Bronchial epithelial cell (primary cell): ENCODE results near the gene ONECUT3. TPM values are rescaled to one million over a fixed set of nuclear protein-coding genes. Genes with fewer than 3 reads are reported as not detected.
"Not testable (repeated sequence)": the region's sequence is repeated elsewhere in the genome, so short reads cannot be mapped to it uniquely, and the experiment has no call there.

ENCODE experiments used
- DNase-seq: peaks from one replicate; pipeline ENCODE4 v3.0.0-alpha.2; 2010; ENCODE audit warnings: low read depth
- FAIRE-seq: peaks from 2 replicates; lab custom pipeline; 2011; peaks lifted over from hg19 to GRCh38; lab: Jason Lieb, UNC
- H3K27me3 ChIP-seq: 2 replicates; pipeline ENCODE4 v1.5.1; 2011; ENCODE audit warnings: low read length; ENCODE audit not compliant: control insufficient read depth, insufficient read depth
- H3K36me3 ChIP-seq: 2 replicates; pipeline ENCODE4 v1.5.1; 2011; ENCODE audit warnings: low read length; ENCODE audit not compliant: control insufficient read depth, insufficient read depth
- H3K4me3 ChIP-seq: 2 replicates; pipeline ENCODE4 v1.5.1; 2011; ENCODE audit warnings: mild to moderate bottlenecking, low read depth, low read length, control low read depth
- CTCF ChIP-seq: IDR thresholded peaks from 2 replicates; pipeline ENCODE4 v1.5.1; 2011; ENCODE audit warnings: mild to moderate bottlenecking, moderate library complexity, low read length, control low read depth, inconsistent platforms; ENCODE audit not compliant: insufficient read depth, severe bottlenecking
- total RNA-seq: library from RNA; depleted of rRNA; stranded (reverse); fragments of >200 nt; gene quantifications from 2 replicates; pipeline ENCODE4 v1.2.1, GENCODE V29; 2014

The ONECUT3 gene
- total RNA-seq, 1 donor from 2014 or later = under 0.01 TPM

- Histone ChIP-seq H3K36me3 (no peaks in the 10 kb centered on the region), H3K27me3 (peaks cover 5% of the 10 kb centered on the region), H3K4me3 (no peak overlapping the region)
- FAIRE-seq (no peak), DNase-seq (no peak)
- no peak for TF ChIP-seq CTCF
Observed at GRCh38 chr19:1789261-1790041, 36.1 kb downstream of the ONECUT3 start.

- Histone ChIP-seq H3K27me3 (peaks cover 5% of the 10 kb centered on the region), H3K36me3 (no peaks in the 10 kb centered on the region), H3K4me3 (no peak overlapping the region)
- DNase-seq = no peak
- no peak for FAIRE-seq
- no peak for TF ChIP-seq CTCF
Observed at GRCh38 chr19:1790054-1790792, 36.9 kb downstream of the ONECUT3 start.

- DNase-seq (no peak), FAIRE-seq (no peak)
Observed at GRCh38 chr19:1791879-1792278, 38.6 kb downstream of the ONECUT3 start.

GRCh38 chr19:1794424-1795172, 41.3 kb downstream of the ONECUT3 start:
- no peaks in the 10 kb centered on the region for H3K27me3 ChIP-seq
- FAIRE-seq (no peak), DNase-seq (no peak)
- TF ChIP-seq CTCF = no peak
- no peaks in the 10 kb centered on the region for H3K36me3 ChIP-seq
- no peak overlapping the region for H3K4me3 ChIP-seq

More at GRCh38 chr19:1791879-1792278, 38.6 kb downstream of the ONECUT3 start:
- no peak for TF ChIP-seq CTCF
- Histone ChIP-seq H3K4me3 (no peak overlapping the region), H3K36me3 (no peaks in the 10 kb centered on the region), H3K27me3 (peaks cover 4% of the 10 kb centered on the region)

GRCh38 chr19:1796395-1797142, 43.3 kb downstream of the ONECUT3 start:
- H3K27me3 ChIP-seq = no peaks in the 10 kb centered on the region
- TF ChIP-seq CTCF = no peak
- no peaks in the 10 kb centered on the region for H3K36me3 ChIP-seq
- no peak overlapping the region for H3K4me3 ChIP-seq
- DNase-seq = no peak
- FAIRE-seq = no peak

GRCh38 chr19:1797313-1797712, 44.0 kb downstream of the ONECUT3 start:
- H3K4me3 ChIP-seq, H3K36me3 ChIP-seq, FAIRE-seq, DNase-seq, H3K27me3 ChIP-seq: not testable (repeated sequence)
